HepG2 (cell line): ENCODE measurements around the gene CD151. TPM values are rescaled to one million over a fixed set of nuclear protein-coding genes. Genes with fewer than 3 reads are reported as not detected.

Source experiments
- ATAC-seq: fragments of 200-7000 bp; cut with Tn5 transposase; 3 replicates; pipeline ENCODE4 v1.9.1; 2020; ENCODE audit warnings: mild to moderate bottlenecking, moderate library complexity
- BruUV-seq: library from RNA; stranded (reverse); fragments of 400-500 nt; replicated peaks from 2 replicates; lab custom pipeline; 2021; lab: Mats Ljungman, UMichigan
- CTCF ChIA-PET: fragments of 300-600 bp; formaldehyde crosslinking; extraction: SDS; loops from one replicate; lab custom pipeline; 2021; ENCODE audit warnings: low total read pairs, inconsistent platforms, low intra/inter-chr PET ratio; lab: Yijun Ruan, JAX
- POLR2A ChIA-PET: fragments of 350-600 bp; sonication (Branson Sonifier 250); formaldehyde crosslinking; loops from one replicate; lab custom pipeline; 2020; ENCODE audit warnings: antibody characterized with exemption, inconsistent platforms; lab: Yijun Ruan, JAX
- DNase-seq: peaks from one replicate; pipeline ENCODE4 v3.0.0-alpha.2; 2015; ENCODE audit warnings: low spot score
- FAIRE-seq: peaks from 3 replicates; lab custom pipeline; 2011; peaks lifted over from hg19 to GRCh38; lab: Jason Lieb, UNC
- H2AFZ ChIP-seq: one replicate; pipeline ENCODE4 v1.6.1; 2011; ENCODE audit warnings: low read length, inconsistent platforms
- H3K27ac ChIP-seq: fragments of 300-600 bp; 3 replicates; pipeline ENCODE4 v1.8.0; 2011; ENCODE audit warnings: mixed run types, mild to moderate bottlenecking, mixed read lengths, low read length, inconsistent platforms; ENCODE audit not compliant: insufficient read depth; ENCODE audit errors: extremely low read length
- H3K27me3 ChIP-seq, 2 experiments: fragments of 200-600 bp in 1 of 2; 2 replicates in 1 of 2; 3 replicates in 1 of 2; pipeline versions ENCODE4 v1.6.0 to v1.8.0; 2011; ENCODE audit warnings: low read length in 2 of 2, mild to moderate bottlenecking in 2 of 2, moderate library complexity in 2 of 2, inconsistent platforms in 1 of 2; ENCODE audit not compliant: insufficient read depth in 2 of 2, control insufficient read depth in 1 of 2
- H3K36me3 ChIP-seq, 2 experiments: fragments of 200-600 bp in 1 of 2; replicated peaks in 1 of 2; 2 replicates in 1 of 2; 3 replicates in 1 of 2; pipeline versions ENCODE4 v1.5.1 to v1.8.0; 2011; ENCODE audit warnings: low read length in 2 of 2, inconsistent platforms in 1 of 2; ENCODE audit not compliant: insufficient read depth in 2 of 2, control insufficient read depth in 1 of 2
- H3K4me1 ChIP-seq: 2 replicates; pipeline ENCODE4 v1.5.1; 2012; ENCODE audit warnings: low read length, inconsistent platforms; ENCODE audit not compliant: insufficient read depth
- H3K4me2 ChIP-seq: 2 replicates; pipeline ENCODE4 v1.6.0; 2011; ENCODE audit warnings: low read depth, low read length, inconsistent platforms
- H3K4me3 ChIP-seq, 3 experiments: fragments of 200-600 bp in 1 of 3; sonication (generic), shearing (Covaris generic) in 1 of 3; replicated peaks in 1 of 3; 2 replicates each; pipeline ENCODE4 v1.5.1; 2011 to 2016; ENCODE audit warnings: low read length in 3 of 3, inconsistent platforms in 2 of 3, low read depth in 2 of 3, mild to moderate bottlenecking in 2 of 3, control low read depth in 1 of 3, mixed read lengths in 1 of 3; ENCODE audit not compliant: insufficient read depth in 1 of 3
- H3K79me2 ChIP-seq: one replicate; pipeline ENCODE4 v1.6.1; 2011; ENCODE audit warnings: low read length, inconsistent platforms; ENCODE audit not compliant: insufficient read depth
- H3K9ac ChIP-seq: 2 replicates; pipeline ENCODE4 v1.6.0; 2011; ENCODE audit warnings: mild to moderate bottlenecking, low read depth, low read length, inconsistent platforms; ENCODE audit not compliant: insufficient read depth
- H3K9me3 ChIP-seq: 2 replicates; pipeline ENCODE4 v1.5.1; 2012; ENCODE audit warnings: mild to moderate bottlenecking, low read length
- H4K20me1 ChIP-seq: 2 replicates; pipeline ENCODE4 v1.6.0; 2011; ENCODE audit warnings: inconsistent platforms, mild to moderate bottlenecking, low read length, moderate library complexity; ENCODE audit not compliant: insufficient read depth
- ERF ChIP-seq: IDR thresholded peaks from 2 replicates; pipeline ENCODE4 v1.6.1; 2018; ENCODE audit warnings: missing biosample characterization, missing genetic modification reagents
- KLF6 ChIP-seq: IDR thresholded peaks from 2 replicates; pipeline ENCODE4 v1.8.0; 2016; ENCODE audit warnings: missing biosample characterization, missing genetic modification reagents
- LBX2 ChIP-seq: sonication (generic); formaldehyde crosslinking; IDR thresholded peaks from 2 replicates; pipeline ENCODE4 v1.5.0; 2020; ENCODE audit warnings: missing genetic modification reagents, mild to moderate bottlenecking, borderline replicate concordance
- MBD4 ChIP-seq: IDR thresholded peaks from 2 replicates; pipeline ENCODE4 v1.6.1; 2012; ENCODE audit warnings: low read length, inconsistent platforms, borderline replicate concordance
- MYC ChIP-seq: sonication (generic); formaldehyde crosslinking; IDR thresholded peaks from 2 replicates; pipeline ENCODE4 v1.9.0; 2021; ENCODE audit warnings: missing genetic modification reagents, borderline replicate concordance
- NR1H2 ChIP-seq: sonication (generic); formaldehyde crosslinking; IDR thresholded peaks from 2 replicates; pipeline ENCODE4 v1.8.1; 2022; ENCODE audit warnings: low read depth, missing genetic modification reagents, borderline replicate concordance
- SKI ChIP-seq: fragments of 450-650 bp; IDR thresholded peaks from one replicate; pipeline ENCODE4 v1.6.1; 2018; ENCODE audit warnings: mild to moderate bottlenecking; ENCODE audit not compliant: partially characterized antibody
- ZBTB4 ChIP-seq: sonication (generic); formaldehyde crosslinking; IDR thresholded peaks from 2 replicates; pipeline ENCODE4 v1.4.0; 2020; ENCODE audit warnings: missing genetic modification reagents, mild to moderate bottlenecking, borderline replicate concordance
- ZC3H4 ChIP-seq: sonication (generic); formaldehyde crosslinking; IDR thresholded peaks from 2 replicates; pipeline ENCODE4 v1.4.0; 2020; ENCODE audit warnings: missing genetic modification reagents, borderline replicate concordance
- ZFP36L2 ChIP-seq: sonication (generic); formaldehyde crosslinking; IDR thresholded peaks from 2 replicates; pipeline ENCODE4 v1.4.0; 2020; ENCODE audit warnings: missing genetic modification reagents
- ZFP62 ChIP-seq: sonication (generic); formaldehyde crosslinking; IDR thresholded peaks from 2 replicates; pipeline ENCODE4 v1.4.0; 2020; ENCODE audit warnings: missing genetic modification reagents
- ZNF24 ChIP-seq: fragments of 450-650 bp; IDR thresholded peaks from 2 replicates; pipeline ENCODE4 v1.6.1; 2017; ENCODE audit warnings: antibody characterized with exemption, mild to moderate bottlenecking
- ZNF460 ChIP-seq: sonication (generic); formaldehyde crosslinking; IDR thresholded peaks from 2 replicates; pipeline ENCODE4 v1.5.1; 2020; ENCODE audit warnings: missing genetic modification reagents, mild to moderate bottlenecking, borderline replicate concordance
- ZNF775 ChIP-seq: sonication (generic); formaldehyde crosslinking; IDR thresholded peaks from 2 replicates; pipeline ENCODE4 v1.4.0; 2020; ENCODE audit warnings: missing genetic modification reagents, mild to moderate bottlenecking, moderate library complexity, borderline replicate concordance
- WGBS: methylation state at CpG from one replicate; pipeline ENCODE4 v1.1.6; 2017; ENCODE audit warnings: low lambda C conversion rate; 5-methylcytosine and 5-hydroxymethylcytosine counted together
- in situ Hi-C: cut with HindIII; loops from 2 replicates; pipeline ENCODE4 v1.10.0; 2017; ENCODE audit warnings: low pct_unique_long_range_greater_than_20kb; ENCODE audit not compliant: extremely low pct_ligation_motif_present
- intact Hi-C: fragments of 100-400 bp; cut with micrococcal nuclease; formaldehyde crosslinking; loops from one replicate; pipeline ENCODE4 v1.10.0; 2022; ENCODE audit not compliant: unreplicated experiment
- polyA plus RNA-seq, 8 experiments: library from polyadenylated mRNA; depleted of rRNA in 3 of 8; stranded (reverse) in 7 of 8; unstranded in 1 of 8; fragments of >200 nt; fragmentation: Illumina TruSeq in 4 of 8; extraction: Trizol in 4 of 8; gene quantifications; 2 replicates each; pipeline versions ENCODE4 v1.2.1 to v1.2.3, GENCODE V29; 2011 to 2016; ENCODE audit warnings: low read depth in 4 of 8, missing spikeins in 1 of 8, mixed read lengths in 1 of 8; ENCODE audit not compliant: insufficient read depth in 1 of 8
- total RNA-seq, 5 experiments: library from RNA; depleted of rRNA; stranded (reverse); fragments of >200 nt; fragmentation: Illumina TruSeq; extraction: Trizol; gene quantifications; 2 replicates each; pipeline ENCODE4 v1.2.3, GENCODE V29; 2016; ENCODE audit warnings: low read depth in 1 of 5
- TF ChIP-seq, protein P1 (sequence below): sonication (generic); formaldehyde crosslinking; IDR thresholded peaks from 2 replicates; pipeline ENCODE4 v1.4.0; 2020; ENCODE audit warnings: low read depth, mild to moderate bottlenecking, missing genetic modification reagents

Gene CD151
- total and polyA plus RNA-seq, 2 of the 13 experiments (the other 11 are each of a cell fraction or from before 2014, with no cell fraction given) = 125 to 197 TPM

DNA sequence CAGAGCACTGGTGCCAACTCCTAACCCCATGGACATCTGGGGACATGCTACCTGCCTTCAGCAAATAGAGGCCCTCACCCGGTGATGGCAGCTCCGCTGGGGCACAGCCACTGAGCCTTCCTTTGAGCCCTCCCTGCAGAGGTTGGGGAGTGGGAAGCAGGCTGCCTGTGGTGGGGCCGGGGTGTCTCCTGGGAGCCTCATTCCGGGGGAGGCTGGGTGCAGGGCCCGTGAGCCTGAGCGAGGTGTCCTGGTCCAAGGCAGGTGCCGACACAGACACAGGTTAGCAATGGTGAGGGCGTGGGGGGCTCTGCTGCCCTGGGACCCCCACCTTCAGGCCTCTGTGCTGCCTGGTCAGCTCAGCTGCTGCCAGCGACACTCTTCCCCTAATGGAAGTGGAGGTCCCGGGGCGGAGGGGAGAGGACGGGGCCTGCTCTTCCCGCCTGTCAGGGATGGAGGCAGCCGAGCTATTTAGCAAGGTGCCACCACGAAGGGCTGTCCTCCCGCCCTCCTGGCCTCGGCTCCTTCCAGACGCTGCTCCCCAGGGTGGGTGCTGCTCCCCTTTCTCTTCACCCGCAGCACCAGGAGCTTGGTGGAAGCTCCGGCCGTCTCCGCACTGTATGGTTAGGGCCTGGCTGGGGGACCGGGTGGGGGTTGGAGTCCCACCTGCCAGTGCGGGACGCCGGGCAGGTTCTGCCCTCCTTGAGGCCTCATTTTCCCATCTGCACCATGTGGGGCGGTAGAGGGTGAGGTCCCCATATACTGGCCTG, 21.1 kb downstream of the CD151 start (continued):
- TF ChIP-seq, protein P1, sequence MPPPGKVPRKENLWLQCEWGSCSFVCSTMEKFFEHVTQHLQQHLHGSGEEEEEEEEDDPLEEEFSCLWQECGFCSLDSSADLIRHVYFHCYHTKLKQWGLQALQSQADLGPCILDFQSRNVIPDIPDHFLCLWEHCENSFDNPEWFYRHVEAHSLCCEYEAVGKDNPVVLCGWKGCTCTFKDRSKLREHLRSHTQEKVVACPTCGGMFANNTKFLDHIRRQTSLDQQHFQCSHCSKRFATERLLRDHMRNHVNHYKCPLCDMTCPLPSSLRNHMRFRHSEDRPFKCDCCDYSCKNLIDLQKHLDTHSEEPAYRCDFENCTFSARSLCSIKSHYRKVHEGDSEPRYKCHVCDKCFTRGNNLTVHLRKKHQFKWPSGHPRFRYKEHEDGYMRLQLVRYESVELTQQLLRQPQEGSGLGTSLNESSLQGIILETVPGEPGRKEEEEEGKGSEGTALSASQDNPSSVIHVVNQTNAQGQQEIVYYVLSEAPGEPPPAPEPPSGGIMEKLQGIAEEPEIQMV (CRISPR knock-in tag) = no peak
- TF ChIP-seq ERF = no peak
- no peak for TF ChIP-seq ZFP62 (CRISPR knock-in tag)
- no peak for TF ChIP-seq NR1H2

- FAIRE-seq (no peak), ATAC-seq (no peak), DNase-seq (no peak)
- in situ Hi-C loops = no loop called here
- Histone ChIP-seq H2AFZ (no peak overlapping the region), H3K79me2 (no peaks in the 10 kb centered on the region), H3K4me3 (no peak overlapping the region), H3K27ac (no peak overlapping the region), H3K9me3 (no peaks in the 10 kb centered on the region), H3K4me1 (no peaks in the 10 kb centered on the region), H4K20me1 (no peaks in the 10 kb centered on the region; the same call in 1 of the 2 replicates), H3K36me3 (no peaks in the 10 kb centered on the region; a peak in 1 of 5 replicates), H3K4me2 (no peak overlapping the region), H3K27me3 (no peaks in the 10 kb centered on the region), H3K9ac (no peak overlapping the region)
- CTCF ChIA-PET = no interaction called here
- BruUV-seq = no TSS peak
- intact Hi-C loops = no loop called here
- POLR2A ChIA-PET = interaction anchor here (1.7 kb wide), 1 partner anchor 28 kb away, joined by 4 read pairs; no protein-coding TSS in a partner anchor
- WGBS = 100% methylated on average over 1 of the region's 20 CpGs
- TF ChIP-seq MBD4 = no peak
- TF ChIP-seq ZNF460 (CRISPR knock-in tag) = no peak
- no peak for TF ChIP-seq SKI
- TF ChIP-seq LBX2 = no peak
- no peak for TF ChIP-seq ZNF24
- no peak for TF ChIP-seq ZC3H4
- no peak for TF ChIP-seq ZBTB4
- no peak for TF ChIP-seq KLF6 (CRISPR knock-in tag)
- TF ChIP-seq ZFP36L2 (CRISPR knock-in tag) = no peak
- no peak for TF ChIP-seq ZNF775 (CRISPR knock-in tag)
- TF ChIP-seq MYC (CRISPR knock-in tag) = no peak
Observed at GRCh38 chr11:854601-855329, 22.0 kb downstream of the CD151 start.
